Tibial nerve (tissue), 3 donors: ENCODE data around the gene COX7C.
"Not testable (repeated sequence)": the region's sequence is repeated elsewhere in the genome, so short reads cannot be mapped to it uniquely, and the experiment has no call there.

Experiments
- POLR2A ChIP-seq, 2 donors: fragments of 450-650 bp; IDR thresholded peaks; one replicate each; pipeline ENCODE4 v1.6.1; 2017; ENCODE audit warnings: antibody characterized with exemption in 2 of 2, mild to moderate bottlenecking in 2 of 2, moderate library complexity in 2 of 2
- TF ChIP-seq, protein P1 (sequence below), 5 experiments: fragments of 200-600 bp in 3 of 5; fragments of 450-650 bp in 2 of 5; sonication (generic) in 3 of 5; IDR thresholded peaks; one replicate each; pipeline ENCODE4 v1.5.1; 2016 to 2019; ENCODE audit warnings: antibody characterized with exemption in 5 of 5, mild to moderate bottlenecking in 3 of 5, moderate library complexity in 2 of 5

- TF ChIP-seq, protein P1, sequence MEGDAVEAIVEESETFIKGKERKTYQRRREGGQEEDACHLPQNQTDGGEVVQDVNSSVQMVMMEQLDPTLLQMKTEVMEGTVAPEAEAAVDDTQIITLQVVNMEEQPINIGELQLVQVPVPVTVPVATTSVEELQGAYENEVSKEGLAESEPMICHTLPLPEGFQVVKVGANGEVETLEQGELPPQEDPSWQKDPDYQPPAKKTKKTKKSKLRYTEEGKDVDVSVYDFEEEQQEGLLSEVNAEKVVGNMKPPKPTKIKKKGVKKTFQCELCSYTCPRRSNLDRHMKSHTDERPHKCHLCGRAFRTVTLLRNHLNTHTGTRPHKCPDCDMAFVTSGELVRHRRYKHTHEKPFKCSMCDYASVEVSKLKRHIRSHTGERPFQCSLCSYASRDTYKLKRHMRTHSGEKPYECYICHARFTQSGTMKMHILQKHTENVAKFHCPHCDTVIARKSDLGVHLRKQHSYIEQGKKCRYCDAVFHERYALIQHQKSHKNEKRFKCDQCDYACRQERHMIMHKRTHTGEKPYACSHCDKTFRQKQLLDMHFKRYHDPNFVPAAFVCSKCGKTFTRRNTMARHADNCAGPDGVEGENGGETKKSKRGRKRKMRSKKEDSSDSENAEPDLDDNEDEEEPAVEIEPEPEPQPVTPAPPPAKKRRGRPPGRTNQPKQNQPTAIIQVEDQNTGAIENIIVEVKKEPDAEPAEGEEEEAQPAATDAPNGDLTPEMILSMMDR (IDR thresholded peaks at IDR 0.05): not testable (repeated sequence)
- not testable (repeated sequence) for TF ChIP-seq POLR2A (IDR thresholded peaks at IDR 0.05)
These were observed 48.0 kb upstream of the COX7C start for GRCh38 chr5:86569522-86570426.
